Cardiac muscle cell (in vitro differentiated cells and primary cell): ENCODE data around the gene GPR137. TPM values are rescaled to one million over a fixed set of nuclear protein-coding genes. Genes with fewer than 3 reads are reported as not detected.

Experiments
- DNase-seq, 2 donors: peaks; one replicate each; pipeline versions ENCODE4 v3.0.0 to v3.0.0-alpha.2; 2010 to 2017; ENCODE audit warnings: low read depth in 1 of 2, low spot score in 1 of 2
- H3K27ac ChIP-seq: fragments of 200-600 bp; sonication (generic); 2 replicates; pipeline ENCODE4 v1.5.1; 2016
- H3K27me3 ChIP-seq: fragments of 200-600 bp; sonication (generic); 2 replicates; pipeline ENCODE4 v1.6.0; 2016; ENCODE audit warnings: control low read depth
- H3K36me3 ChIP-seq: fragments of 200-600 bp; sonication (generic); 2 replicates; pipeline ENCODE4 v1.5.1; 2016; ENCODE audit warnings: control low read depth
- H3K4me1 ChIP-seq: fragments of 200-600 bp; sonication (generic); 2 replicates; pipeline ENCODE4 v1.8.1; 2017; ENCODE audit warnings: low read depth, mild to moderate bottlenecking, mixed run types
- H3K4me3 ChIP-seq: fragments of 200-600 bp; sonication (generic); 2 replicates; pipeline ENCODE4 v1.5.1; 2016; ENCODE audit warnings: mild to moderate bottlenecking
- H3K9me3 ChIP-seq: fragments of 200-600 bp; sonication (generic); 2 replicates; pipeline ENCODE4 v1.5.1; 2017; ENCODE audit warnings: low read depth, mild to moderate bottlenecking, control low read depth
- CTCF ChIP-seq: IDR thresholded peaks from 2 replicates; pipeline ENCODE4 v1.5.1; 2012; ENCODE audit warnings: low read depth, mild to moderate bottlenecking, low read length
- polyA plus RNA-seq: library from polyadenylated mRNA; unstranded; fragments of >200 nt; fragmentation: Nextera tagmentation; extraction: Ambion mirVana; gene quantifications from 2 replicates; pipeline ENCODE4 v1.2.1, GENCODE V29; 2016
- total RNA-seq: library from RNA; depleted of rRNA; stranded (reverse); fragments of >200 nt; gene quantifications from 2 replicates; pipeline ENCODE4 v1.2.3, GENCODE V29; 2016

GPR137 gene
- total and polyA plus RNA-seq, 2 experiments from 2014 or later: 37.7 to 82.6 TPM

DNA sequence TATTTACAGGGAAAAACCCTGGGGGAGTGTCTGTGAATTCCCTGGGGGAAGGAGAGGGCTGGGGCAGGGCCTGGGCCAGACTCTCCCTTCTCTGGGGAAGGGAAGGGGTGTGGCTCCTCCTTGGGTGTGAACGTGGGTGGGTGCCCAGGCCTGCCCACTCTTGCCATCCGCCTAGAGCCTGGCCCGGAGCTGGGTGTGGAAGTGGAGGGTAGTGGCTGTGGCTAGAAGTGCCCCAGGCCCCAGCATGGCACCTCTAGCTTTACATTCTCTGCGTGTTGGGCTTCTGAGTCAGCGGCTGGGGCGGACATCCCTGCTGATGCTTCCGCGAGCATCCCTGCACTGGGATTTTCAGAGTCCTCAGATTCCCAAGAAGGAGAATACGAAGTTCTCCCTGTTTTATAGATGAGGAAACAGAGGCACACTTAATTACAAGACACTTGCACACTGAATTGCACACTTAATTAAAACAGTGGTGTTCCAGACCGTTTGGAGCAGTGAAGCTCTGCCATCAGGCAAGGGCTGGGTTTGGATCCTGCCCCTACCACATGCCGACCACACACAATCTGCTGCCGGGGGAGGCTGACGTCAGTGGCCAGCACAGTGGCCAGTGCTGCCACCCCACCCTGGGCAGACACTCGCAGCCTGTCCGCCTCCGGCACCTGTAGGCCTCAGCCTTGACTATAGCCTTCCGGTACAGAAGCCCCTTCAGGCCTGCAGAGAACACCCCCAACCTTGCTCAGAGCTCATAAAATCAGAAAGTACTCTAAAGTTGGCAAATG lies 8.8 kb upstream of the GPR137 start:
- H3K9me3 ChIP-seq: no peaks in the 10 kb centered on the region
- H3K27me3 ChIP-seq: no peaks in the 10 kb centered on the region
- H3K36me3 ChIP-seq: peaks cover 2% of the 10 kb centered on the region
- no peaks in the 10 kb centered on the region for H3K4me1 ChIP-seq
- H3K27ac ChIP-seq: no peak overlapping the region
- no peak overlapping the region for H3K4me3 ChIP-seq
- DNase-seq: no peak
- no peak for TF ChIP-seq CTCF

- Histone ChIP-seq H3K27ac (no peak overlapping the region), H3K9me3 (no peaks in the 10 kb centered on the region), H3K27me3 (no peaks in the 10 kb centered on the region), H3K4me3 (no peak overlapping the region), H3K4me1 (no peaks in the 10 kb centered on the region), H3K36me3 (peaks cover 5% of the 10 kb centered on the region)
- no peak for DNase-seq
- no peak for TF ChIP-seq CTCF
These were observed 7.0 kb upstream of the GPR137 start for GRCh38 chr11:64278576-64279190.

GRCh38 chr11:64281957-64282770 lies 3.5 kb upstream of the GPR137 start:
- H3K4me1 ChIP-seq: no peaks in the 10 kb centered on the region
- DNase-seq: no peak
- no peak for TF ChIP-seq CTCF

GRCh38 chr11:64283092-64283491 lies 2.6 kb upstream of the GPR137 start:
- H3K4me3 ChIP-seq: no peak overlapping the region
- no peaks in the 10 kb centered on the region for H3K9me3 ChIP-seq
- H3K4me1 ChIP-seq: no peaks in the 10 kb centered on the region
- H3K36me3 ChIP-seq: peaks cover 5% of the 10 kb centered on the region
- no peak overlapping the region for H3K27ac ChIP-seq
- H3K27me3 ChIP-seq: no peaks in the 10 kb centered on the region
- no peak for DNase-seq
- TF ChIP-seq CTCF: no peak

More at GRCh38 chr11:64281957-64282770, 3.5 kb upstream of the GPR137 start:
- Histone ChIP-seq H3K27ac (no peak overlapping the region), H3K4me3 (no peak overlapping the region), H3K36me3 (peaks cover 5% of the 10 kb centered on the region), H3K27me3 (no peaks in the 10 kb centered on the region), H3K9me3 (no peaks in the 10 kb centered on the region)

DNA sequence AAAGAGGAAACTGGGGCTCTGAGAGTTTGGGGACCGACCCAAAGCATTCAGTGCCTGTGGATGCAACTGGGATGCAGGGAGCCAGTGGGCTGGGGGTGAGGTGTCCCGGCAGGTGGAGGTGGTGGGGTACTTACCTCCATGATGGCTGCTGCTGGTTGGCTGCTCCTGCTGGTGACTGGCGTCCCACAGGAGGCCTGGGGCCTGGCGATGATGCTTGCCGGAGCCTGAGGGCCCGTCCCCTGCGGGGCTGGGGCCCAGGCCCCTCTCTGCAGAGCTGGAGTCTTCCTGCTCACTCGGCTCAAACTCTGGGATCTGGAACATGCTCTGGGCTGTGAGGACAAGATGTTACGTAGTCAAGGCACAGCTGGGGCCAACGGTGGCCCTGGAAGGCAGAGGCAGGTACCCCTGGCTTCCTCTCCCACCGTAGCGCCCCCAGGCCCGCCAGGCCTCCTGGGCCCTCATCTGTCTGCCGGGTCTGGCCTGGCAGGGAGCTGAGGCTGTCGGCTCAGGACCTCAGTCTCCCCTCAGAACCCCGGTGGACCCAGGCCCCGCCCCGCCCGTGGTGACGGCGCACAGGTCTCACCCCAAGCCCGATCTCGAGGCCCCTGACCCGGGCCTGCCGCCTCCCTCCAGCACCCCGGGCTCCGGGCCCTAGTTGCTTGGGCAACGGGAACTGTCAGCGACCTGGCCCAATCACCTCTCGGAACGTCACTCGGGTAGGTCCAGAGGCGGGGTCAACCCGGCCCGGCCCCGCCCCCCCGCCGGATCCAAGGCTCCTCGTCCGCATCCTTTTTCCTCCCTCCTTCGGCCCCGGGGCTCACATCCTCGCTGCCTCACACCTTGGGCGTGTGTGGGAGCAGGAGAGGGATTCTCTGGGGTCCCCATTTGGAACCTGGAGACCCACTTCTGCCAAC lies 1.3 kb upstream of the GPR137 start, which contains the start of gene BAD:
Gene BAD (minus strand): TSS at position 618 of the 914 bp plus-strand sequence. CDS start 297 bp downstream, at position 321.
- no peak for TF ChIP-seq CTCF
- Histone ChIP-seq H3K27me3 (peaks cover 3% of the 10 kb centered on the region), H3K4me1 (no peaks in the 10 kb centered on the region), H3K27ac (peak within 1 kb of the TSS; percentile 81), H3K9me3 (no peaks in the 10 kb centered on the region), H3K4me3 (peak within 1 kb of the TSS; percentile 87), H3K36me3 (peaks cover 5% of the 10 kb centered on the region)
- DNase-seq: peak; percentile 94 to 96
